IMR-90 (cell line): ENCODE data around the gene FAM184A. TPM values are rescaled to one million over a fixed set of nuclear protein-coding genes. Genes with fewer than 3 reads are reported as not detected.

ENCODE experiments used
- ATAC-seq: fragments of 200-7000 bp; cut with Tn5 transposase; 2 replicates; pipeline ENCODE4 v1.9.1; 2020; ENCODE audit warnings: low read depth, mild to moderate bottlenecking, moderate library complexity
- BruUV-seq: library from RNA; stranded (reverse); fragments of 400-500 nt; replicated peaks from 2 replicates; lab custom pipeline; 2021; lab: Mats Ljungman, UMichigan
- CTCF ChIA-PET: fragments of 300-600 bp; formaldehyde crosslinking; extraction: SDS; loops from one replicate; lab custom pipeline; 2021; ENCODE audit warnings: antibody characterized with exemption; lab: Yijun Ruan, JAX
- POLR2A ChIA-PET: fragments of 300-600 bp; sonication (Branson Sonifier 250); formaldehyde crosslinking; loops from one replicate; lab custom pipeline; 2022; ENCODE audit warnings: antibody characterized with exemption; ENCODE audit not compliant: unreplicated experiment; lab: Charles Lee
- DNase-seq: peaks from one replicate; pipeline ENCODE4 v3.0.0; 2013
- H2AFZ ChIP-seq: replicated peaks from 2 replicates; pipeline ENCODE3; 2013; ENCODE audit warnings: low read length, mild to moderate bottlenecking; ENCODE audit not compliant: poor library complexity
- H2AK5ac ChIP-seq: 2 replicates; pipeline ENCODE4 v1.6.1; 2013; ENCODE audit warnings: low read depth, low read length, inconsistent platforms
- H2AK9ac ChIP-seq: replicated peaks from 2 replicates; pipeline ENCODE3; 2013; ENCODE audit warnings: mild to moderate bottlenecking, low read depth, low read length, moderate library complexity; ENCODE audit not compliant: poor library complexity
- H2BK120ac ChIP-seq: 2 replicates; pipeline ENCODE4 v1.6.1; 2013; ENCODE audit warnings: low read depth, low read length, inconsistent platforms
- H2BK15ac ChIP-seq: 3 replicates; pipeline ENCODE4 v1.6.1; 2013; ENCODE audit warnings: low read depth, low read length, inconsistent platforms
- H2BK20ac ChIP-seq: 2 replicates; pipeline ENCODE4 v1.6.1; 2013; ENCODE audit warnings: low read depth, mild to moderate bottlenecking, inconsistent platforms, low read length, moderate library complexity
- H2BK5ac ChIP-seq: 2 replicates; pipeline ENCODE4 v1.6.1; 2013; ENCODE audit warnings: mild to moderate bottlenecking, low read depth, low read length, inconsistent platforms; ENCODE audit not compliant: poor library complexity, severe bottlenecking
- H3K14ac ChIP-seq: replicated peaks from 2 replicates; pipeline ENCODE4 v1.6.1; 2013; ENCODE audit warnings: low read depth, low read length, inconsistent platforms
- H3K18ac ChIP-seq: 2 replicates; pipeline ENCODE4 v1.6.1; 2013; ENCODE audit warnings: low read depth, low read length, control low read depth
- H3K23ac ChIP-seq: 2 replicates; pipeline ENCODE4 v1.6.1; 2013; ENCODE audit warnings: low read depth, low read length, inconsistent platforms
- H3K27ac ChIP-seq: 2 replicates; pipeline ENCODE4 v1.5.1; 2013; ENCODE audit warnings: mild to moderate bottlenecking, control low read depth, low read length; ENCODE audit not compliant: insufficient read depth
- H3K27me3 ChIP-seq: 2 replicates; pipeline ENCODE4 v1.6.1; 2013; ENCODE audit warnings: low read length; ENCODE audit not compliant: control insufficient read depth, insufficient read depth
- H3K36me3 ChIP-seq: 2 replicates; pipeline ENCODE4 v1.6.1; 2013; ENCODE audit warnings: low read length, mixed read lengths; ENCODE audit not compliant: control insufficient read depth, insufficient read depth
- H3K4ac ChIP-seq: 2 replicates; pipeline ENCODE4 v1.6.1; 2013; ENCODE audit warnings: low read depth, low read length, inconsistent platforms
- H3K4me1 ChIP-seq: 2 replicates; pipeline ENCODE4 v1.6.1; 2013; ENCODE audit warnings: low read length, mixed read lengths; ENCODE audit not compliant: control insufficient read depth, insufficient read depth
- H3K4me2 ChIP-seq: 2 replicates; pipeline ENCODE4 v1.6.1; 2013; ENCODE audit warnings: low read depth, mild to moderate bottlenecking, control low read depth, low read length, moderate library complexity
- H3K4me3 ChIP-seq: 2 replicates; pipeline ENCODE4 v1.5.1; 2013; ENCODE audit warnings: low read depth, mild to moderate bottlenecking, control low read depth, low read length, moderate library complexity; ENCODE audit not compliant: insufficient read depth
- H3K56ac ChIP-seq: 2 replicates; pipeline ENCODE4 v1.6.1; 2013; ENCODE audit warnings: low read length, inconsistent platforms; ENCODE audit not compliant: insufficient read depth; ENCODE audit errors: extremely low read depth
- H3K79me1 ChIP-seq, 2 experiments: 2 replicates each; pipeline ENCODE4 v1.6.1; 2013; ENCODE audit warnings: low read length in 2 of 2, inconsistent platforms in 1 of 2, low read depth in 1 of 2
- H3K9ac ChIP-seq: 2 replicates; pipeline ENCODE4 v1.6.1; 2013; ENCODE audit warnings: low read depth, low read length, control low read depth
- H3K9me1 ChIP-seq: 2 replicates; pipeline ENCODE4 v1.6.1; 2013; ENCODE audit warnings: low read length, inconsistent platforms; ENCODE audit not compliant: insufficient read depth
- H3K9me3 ChIP-seq: 2 replicates; pipeline ENCODE4 v1.6.1; 2013; ENCODE audit warnings: low read length; ENCODE audit not compliant: control insufficient read depth, insufficient read depth
- H4K20me1 ChIP-seq: 2 replicates; pipeline ENCODE4 v1.6.1; 2013; ENCODE audit warnings: low read length, inconsistent platforms; ENCODE audit not compliant: insufficient read depth
- H4K5ac ChIP-seq: 2 replicates; pipeline ENCODE4 v1.6.1; 2013; ENCODE audit warnings: mild to moderate bottlenecking, low read depth, low read length, control low read depth
- H4K8ac ChIP-seq, 2 experiments: 2 replicates each; pipeline ENCODE4 v1.6.1; 2013; ENCODE audit warnings: low read depth in 2 of 2, low read length in 2 of 2, control low read depth in 1 of 2, inconsistent platforms in 1 of 2
- H4K91ac ChIP-seq: 2 replicates; pipeline ENCODE4 v1.6.1; 2013; ENCODE audit warnings: low read depth, low read length, inconsistent platforms; ENCODE audit not compliant: insufficient read depth
- BHLHE40 ChIP-seq: fragments of 150-350 bp; IDR thresholded peaks from 2 replicates; pipeline ENCODE4 v1.6.1; 2016; ENCODE audit warnings: mild to moderate bottlenecking, low read depth, low read length
- CEBPB ChIP-seq: IDR thresholded peaks from 2 replicates; pipeline ENCODE4 v1.6.1; 2012; ENCODE audit warnings: low read depth, low read length, improper control_type of control experiment
- CHD1 ChIP-seq: IDR thresholded peaks from 2 replicates; pipeline ENCODE4 v1.6.1; 2012; ENCODE audit warnings: low read depth, low read length, improper control_type of control experiment
- FOS ChIP-seq: fragments of 150-350 bp; IDR thresholded peaks from 2 replicates; pipeline ENCODE4 v1.6.1; 2016; ENCODE audit warnings: low read depth, low read length
- MAFK ChIP-seq: IDR thresholded peaks from 2 replicates; pipeline ENCODE4 v1.6.1; 2012; ENCODE audit warnings: low read depth, low read length, improper control_type of control experiment
- MAZ ChIP-seq: IDR thresholded peaks from 2 replicates; pipeline ENCODE4 v1.6.1; 2012; ENCODE audit warnings: low read depth, mild to moderate bottlenecking, low read length, improper control_type of control experiment, moderate library complexity, borderline replicate concordance
- MXI1 ChIP-seq: IDR thresholded peaks from 2 replicates; pipeline ENCODE4 v1.6.1; 2012; ENCODE audit warnings: low read depth, mild to moderate bottlenecking, low read length, moderate library complexity, borderline replicate concordance
- NFE2L2 ChIP-seq: fragments of 150-350 bp; IDR thresholded peaks from 2 replicates; pipeline ENCODE4 v1.6.1; 2016; ENCODE audit warnings: low read depth, mild to moderate bottlenecking, low read length
- POLR2A ChIP-seq: IDR thresholded peaks from 2 replicates; pipeline ENCODE4 v1.6.1; 2012; ENCODE audit warnings: mild to moderate bottlenecking, low read depth, low read length
- RAD21 ChIP-seq: IDR thresholded peaks from 2 replicates; pipeline ENCODE4 v1.6.1; 2012; ENCODE audit warnings: low read length, improper control_type of control experiment
- RCOR1 ChIP-seq: IDR thresholded peaks from 2 replicates; pipeline ENCODE4 v1.6.1; 2012; ENCODE audit warnings: mild to moderate bottlenecking, low read length, improper control_type of control experiment; ENCODE audit not compliant: insufficient replicate concordance
- RFX5 ChIP-seq: IDR thresholded peaks from 2 replicates; pipeline ENCODE4 v1.8.0; 2012; ENCODE audit warnings: low read depth, mild to moderate bottlenecking, low read length, moderate library complexity
- SMC3 ChIP-seq: fragments of 150-350 bp; IDR thresholded peaks from 2 replicates; pipeline ENCODE4 v1.6.1; 2016; ENCODE audit warnings: low read depth, mild to moderate bottlenecking, antibody characterized with exemption, low read length, moderate library complexity
- dilution Hi-C: fragments of 300-500 bp; cut with HindIII; formaldehyde crosslinking; loops from one replicate; pipeline ENCODE4 v1.14.3; 2018; ENCODE audit warnings: low sequenced_read_pairs; ENCODE audit not compliant: unreplicated experiment
- in situ Hi-C: fragments of 300-500 bp; cut with MboI; formaldehyde crosslinking; loops from 3 replicates; pipeline ENCODE4 v1.14.3; 2019; ENCODE audit warnings: low sequenced_read_pairs, inconsistent platforms, mixed read lengths
- intact Hi-C: fragments of 100-400 bp; cut with micrococcal nuclease; formaldehyde crosslinking; loops from 2 replicates; pipeline ENCODE4 v1.10.0; 2022
- polyA plus RNA-seq, 3 experiments: library from polyadenylated mRNA; depleted of rRNA; stranded (reverse); fragments of >200 nt; gene quantifications; 2 replicates each; pipeline ENCODE4 v1.2.3, GENCODE V29; 2012; ENCODE audit warnings: low replicate concordance in 1 of 3
- total RNA-seq: library from RNA; depleted of rRNA; stranded (reverse); fragments of >200 nt; gene quantifications from 2 replicates; pipeline ENCODE4 v1.2.3, GENCODE V29; 2012
- TF ChIP-seq, protein P1 (sequence below): fragments of 150-350 bp; IDR thresholded peaks from 2 replicates; pipeline ENCODE4 v1.6.1; 2016; ENCODE audit warnings: low read depth, mild to moderate bottlenecking, low read length, moderate library complexity, borderline replicate concordance
- TF ChIP-seq, protein P2 (sequence below): fragments of 150-350 bp; IDR thresholded peaks from 2 replicates; pipeline ENCODE4 v1.6.1; 2017; ENCODE audit warnings: mild to moderate bottlenecking, antibody characterized with exemption, low read length, low read depth
- TF ChIP-seq, protein P3 (sequence below): conservative IDR thresholded peaks from 2 replicates; pipeline ENCODE4 v1.5.1; 2012; ENCODE audit warnings: mild to moderate bottlenecking, low read depth, low read length, improper control_type of control experiment

FAM184A gene
- total and polyA plus RNA-seq, 2 of the 4 experiments (the other 2 are of a cell fraction) = 0.03 TPM; not detected in 1

DNA sequence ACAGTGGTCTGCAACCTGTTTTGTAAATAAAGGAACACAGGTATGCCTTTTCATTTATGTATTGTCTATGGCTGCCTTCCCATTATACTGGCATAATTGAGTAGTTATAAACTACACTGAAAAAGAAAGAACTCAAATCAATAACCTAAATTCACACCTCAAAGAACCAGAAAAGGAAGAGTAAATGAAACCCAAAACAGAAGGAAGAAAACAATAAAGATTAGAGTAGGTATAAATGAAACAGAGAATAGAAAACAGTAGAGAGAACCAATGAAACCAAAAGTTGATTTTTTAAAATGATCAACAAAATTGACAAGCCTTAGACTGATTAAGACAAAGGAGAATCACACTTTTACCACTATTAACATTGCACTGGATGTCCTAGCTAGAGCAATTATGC is 34.7 kb downstream of the FAM184A start:
- Histone ChIP-seq H3K79me1 (no peaks in the 10 kb centered on the region), H4K8ac (no peak overlapping the region), H3K56ac (no peak overlapping the region), H3K9ac (no peak overlapping the region), H3K36me3 (no peaks in the 10 kb centered on the region), H2AK5ac (no peak overlapping the region), H4K20me1 (no peaks in the 10 kb centered on the region), H4K91ac (no peak overlapping the region), H3K23ac (no peak overlapping the region), H2BK120ac (no peak overlapping the region), H2BK20ac (no peak overlapping the region), H3K27ac (no peak overlapping the region), H2AFZ (no peak overlapping the region), H4K5ac (no peak overlapping the region), H3K9me3 (no peaks in the 10 kb centered on the region), H2AK9ac (no peak overlapping the region), H2BK5ac (no peak overlapping the region), H3K27me3 (no peaks in the 10 kb centered on the region), H3K4me2 (no peak overlapping the region), H3K9me1 (no peaks in the 10 kb centered on the region), H3K4me3 (no peak overlapping the region), H3K18ac (no peak overlapping the region), H3K14ac (no peak overlapping the region), H2BK15ac (no peak overlapping the region), H3K4me1 (no peaks in the 10 kb centered on the region), H3K4ac (no peak overlapping the region)
- ATAC-seq = no peak
- DNase-seq = no peak
- intact Hi-C loops = no loop called here
- in situ Hi-C loops = no loop called here
- POLR2A ChIA-PET = no interaction called here
- dilution Hi-C loops = no loop called here
- TF ChIP-seq, protein P1, sequence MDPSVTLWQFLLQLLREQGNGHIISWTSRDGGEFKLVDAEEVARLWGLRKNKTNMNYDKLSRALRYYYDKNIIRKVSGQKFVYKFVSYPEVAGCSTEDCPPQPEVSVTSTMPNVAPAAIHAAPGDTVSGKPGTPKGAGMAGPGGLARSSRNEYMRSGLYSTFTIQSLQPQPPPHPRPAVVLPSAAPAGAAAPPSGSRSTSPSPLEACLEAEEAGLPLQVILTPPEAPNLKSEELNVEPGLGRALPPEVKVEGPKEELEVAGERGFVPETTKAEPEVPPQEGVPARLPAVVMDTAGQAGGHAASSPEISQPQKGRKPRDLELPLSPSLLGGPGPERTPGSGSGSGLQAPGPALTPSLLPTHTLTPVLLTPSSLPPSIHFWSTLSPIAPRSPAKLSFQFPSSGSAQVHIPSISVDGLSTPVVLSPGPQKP = no peak
- TF ChIP-seq FOS (no peak), MXI1 (no peak), SMC3 (no peak), POLR2A (no peak), RFX5 (no peak), RAD21 (no peak), MAFK (no peak), NFE2L2 (no peak), RCOR1 (no peak), CHD1 (no peak), MAZ (no peak), CEBPB (no peak), BHLHE40 (no peak)
- TF ChIP-seq, protein P2, sequence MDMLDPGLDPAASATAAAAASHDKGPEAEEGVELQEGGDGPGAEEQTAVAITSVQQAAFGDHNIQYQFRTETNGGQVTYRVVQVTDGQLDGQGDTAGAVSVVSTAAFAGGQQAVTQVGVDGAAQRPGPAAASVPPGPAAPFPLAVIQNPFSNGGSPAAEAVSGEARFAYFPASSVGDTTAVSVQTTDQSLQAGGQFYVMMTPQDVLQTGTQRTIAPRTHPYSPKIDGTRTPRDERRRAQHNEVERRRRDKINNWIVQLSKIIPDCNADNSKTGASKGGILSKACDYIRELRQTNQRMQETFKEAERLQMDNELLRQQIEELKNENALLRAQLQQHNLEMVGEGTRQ = no peak
- TF ChIP-seq, protein P3, sequence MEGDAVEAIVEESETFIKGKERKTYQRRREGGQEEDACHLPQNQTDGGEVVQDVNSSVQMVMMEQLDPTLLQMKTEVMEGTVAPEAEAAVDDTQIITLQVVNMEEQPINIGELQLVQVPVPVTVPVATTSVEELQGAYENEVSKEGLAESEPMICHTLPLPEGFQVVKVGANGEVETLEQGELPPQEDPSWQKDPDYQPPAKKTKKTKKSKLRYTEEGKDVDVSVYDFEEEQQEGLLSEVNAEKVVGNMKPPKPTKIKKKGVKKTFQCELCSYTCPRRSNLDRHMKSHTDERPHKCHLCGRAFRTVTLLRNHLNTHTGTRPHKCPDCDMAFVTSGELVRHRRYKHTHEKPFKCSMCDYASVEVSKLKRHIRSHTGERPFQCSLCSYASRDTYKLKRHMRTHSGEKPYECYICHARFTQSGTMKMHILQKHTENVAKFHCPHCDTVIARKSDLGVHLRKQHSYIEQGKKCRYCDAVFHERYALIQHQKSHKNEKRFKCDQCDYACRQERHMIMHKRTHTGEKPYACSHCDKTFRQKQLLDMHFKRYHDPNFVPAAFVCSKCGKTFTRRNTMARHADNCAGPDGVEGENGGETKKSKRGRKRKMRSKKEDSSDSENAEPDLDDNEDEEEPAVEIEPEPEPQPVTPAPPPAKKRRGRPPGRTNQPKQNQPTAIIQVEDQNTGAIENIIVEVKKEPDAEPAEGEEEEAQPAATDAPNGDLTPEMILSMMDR = no peak
- CTCF ChIA-PET = no interaction called here
- no TSS peak for BruUV-seq
